A673 (cell line): Measurements from ENCODE around the gene SPAG16. TPM values are rescaled to one million over a fixed set of nuclear protein-coding genes. Genes with fewer than 3 reads are reported as not detected.

Source experiments
- BruUV-seq: library from RNA; stranded (reverse); fragments of 400-500 nt; replicated peaks from 2 replicates; lab custom pipeline; 2021; lab: Mats Ljungman, UMichigan
- CTCF ChIA-PET: fragments of 300-600 bp; sonication (Branson Sonifier 250); formaldehyde crosslinking; loops from one replicate; lab custom pipeline; 2022; ENCODE audit warnings: antibody characterized with exemption; lab: Charles Lee
- POLR2A ChIA-PET: fragments of 300-600 bp; sonication (Branson Sonifier 250); formaldehyde crosslinking; loops from one replicate; lab custom pipeline; 2022; ENCODE audit warnings: antibody characterized with exemption; ENCODE audit not compliant: low non-redundant PET; lab: Charles Lee
- DNase-seq: peaks from one replicate; pipeline ENCODE4 v3.0.0-alpha.2; 2015; ENCODE audit warnings: low spot score
- H3K27ac ChIP-seq: fragments of 200-600 bp; sonication (generic); 2 replicates; pipeline ENCODE4 v1.5.1; 2016; ENCODE audit warnings: mixed run types, low read depth, mild to moderate bottlenecking, mixed read lengths, antibody characterized with exemption, low read length; ENCODE audit not compliant: poor library complexity, severe bottlenecking
- H3K27me3 ChIP-seq: fragments of 200-600 bp; sonication (generic); replicated peaks from 2 replicates; pipeline ENCODE4 v1.6.1; 2017; ENCODE audit warnings: mixed run types, low read depth, mild to moderate bottlenecking, mixed read lengths, antibody characterized with exemption, low read length; ENCODE audit not compliant: insufficient read depth, poor library complexity
- H3K36me3 ChIP-seq: fragments of 200-600 bp; sonication (generic); 2 replicates; pipeline ENCODE4 v1.6.1; 2016; ENCODE audit warnings: mixed run types, mild to moderate bottlenecking, mixed read lengths, antibody characterized with exemption, low read length; ENCODE audit not compliant: insufficient read depth, poor library complexity, severe bottlenecking
- H3K4me1 ChIP-seq: fragments of 200-600 bp; sonication (generic); 2 replicates; pipeline ENCODE4 v1.6.1; 2017; ENCODE audit warnings: mixed run types, mild to moderate bottlenecking, mixed read lengths, antibody characterized with exemption, low read length; ENCODE audit not compliant: insufficient read depth, poor library complexity, severe bottlenecking
- H3K4me3 ChIP-seq: fragments of 200-600 bp; sonication (generic); 2 replicates; pipeline ENCODE4 v1.5.1; 2016; ENCODE audit warnings: low read depth, mixed run types, mild to moderate bottlenecking, mixed read lengths, low read length; ENCODE audit not compliant: poor library complexity, severe bottlenecking
- H3K9me3 ChIP-seq: fragments of 200-600 bp; sonication (generic); 2 replicates; pipeline ENCODE4 v1.6.1; 2016; ENCODE audit warnings: mixed run types, low read depth, mild to moderate bottlenecking, mixed read lengths, antibody characterized with exemption, low read length; ENCODE audit not compliant: poor library complexity, severe bottlenecking
- EZH2 ChIP-seq: fragments of 200-600 bp; sonication (generic); IDR thresholded peaks from 2 replicates; pipeline ENCODE4 v1.6.1; 2017; ENCODE audit warnings: borderline replicate concordance, low read depth, mild to moderate bottlenecking, mixed read lengths, antibody characterized with exemption, low read length; ENCODE audit not compliant: poor library complexity, severe bottlenecking
- intact Hi-C: fragments of 100-400 bp; cut with micrococcal nuclease; formaldehyde crosslinking; loops from one replicate; pipeline ENCODE4 v1.10.0; 2022; ENCODE audit not compliant: unreplicated experiment
- total RNA-seq: library from RNA; stranded (reverse); gene quantifications from 2 replicates; pipeline ENCODE4 v1.2.3, GENCODE V29; 2021
- TF ChIP-seq, protein P1 (sequence below): fragments of 300-800, 200-600 bp; sonication (generic); conservative IDR thresholded peaks from 2 replicates; pipeline ENCODE4 v1.5.1; 2017; ENCODE audit warnings: low read depth, mild to moderate bottlenecking, antibody characterized with exemption, low read length, moderate library complexity, mixed read lengths

The SPAG16 gene
- total RNA-seq, 1 experiment from 2014 or later: 13.1 TPM

DNA sequence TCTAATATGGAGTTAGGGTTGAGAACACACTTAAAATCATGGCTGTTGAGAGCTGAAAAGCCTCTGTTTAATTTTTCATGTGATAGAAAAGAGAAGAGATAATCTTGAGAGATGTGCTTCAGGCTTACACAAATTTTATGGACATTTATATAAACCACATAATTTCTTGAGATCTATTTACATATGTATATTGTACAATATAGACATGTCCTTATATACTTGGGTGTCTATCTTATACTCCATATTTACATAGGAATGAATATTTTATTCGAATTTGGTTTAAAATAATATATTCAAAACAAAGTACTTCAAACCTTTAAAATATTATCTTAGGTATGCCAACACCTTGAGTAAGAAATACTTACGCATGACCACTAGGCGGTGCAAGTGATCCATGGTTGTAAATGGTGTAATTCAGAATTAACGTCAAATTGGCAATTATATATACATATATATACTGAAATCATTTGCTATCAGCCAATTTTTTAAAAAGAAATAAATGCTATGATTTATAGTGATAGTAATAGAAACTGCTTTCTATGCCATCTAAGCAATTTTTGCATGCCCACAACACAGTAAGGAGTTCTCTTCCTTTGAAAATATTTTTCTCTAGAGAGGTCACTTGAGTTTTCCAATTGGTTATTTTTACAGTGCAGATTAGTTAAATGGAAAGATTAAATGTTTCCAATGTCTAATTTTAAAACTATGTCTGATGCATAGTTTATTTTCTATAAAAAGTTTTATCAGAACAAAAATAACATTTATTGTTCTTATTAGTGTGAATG, 37.6 kb upstream of the SPAG16 start:
- H3K27ac ChIP-seq: no peak overlapping the region
- TF ChIP-seq, protein P1, sequence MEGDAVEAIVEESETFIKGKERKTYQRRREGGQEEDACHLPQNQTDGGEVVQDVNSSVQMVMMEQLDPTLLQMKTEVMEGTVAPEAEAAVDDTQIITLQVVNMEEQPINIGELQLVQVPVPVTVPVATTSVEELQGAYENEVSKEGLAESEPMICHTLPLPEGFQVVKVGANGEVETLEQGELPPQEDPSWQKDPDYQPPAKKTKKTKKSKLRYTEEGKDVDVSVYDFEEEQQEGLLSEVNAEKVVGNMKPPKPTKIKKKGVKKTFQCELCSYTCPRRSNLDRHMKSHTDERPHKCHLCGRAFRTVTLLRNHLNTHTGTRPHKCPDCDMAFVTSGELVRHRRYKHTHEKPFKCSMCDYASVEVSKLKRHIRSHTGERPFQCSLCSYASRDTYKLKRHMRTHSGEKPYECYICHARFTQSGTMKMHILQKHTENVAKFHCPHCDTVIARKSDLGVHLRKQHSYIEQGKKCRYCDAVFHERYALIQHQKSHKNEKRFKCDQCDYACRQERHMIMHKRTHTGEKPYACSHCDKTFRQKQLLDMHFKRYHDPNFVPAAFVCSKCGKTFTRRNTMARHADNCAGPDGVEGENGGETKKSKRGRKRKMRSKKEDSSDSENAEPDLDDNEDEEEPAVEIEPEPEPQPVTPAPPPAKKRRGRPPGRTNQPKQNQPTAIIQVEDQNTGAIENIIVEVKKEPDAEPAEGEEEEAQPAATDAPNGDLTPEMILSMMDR: peak; percentile 92
- TF ChIP-seq EZH2: no peak
- no peak overlapping the region for H3K4me3 ChIP-seq
- peak; percentile 70 for DNase-seq
- intact Hi-C loops: loop anchor here (5.0 kb wide), 4 partner anchors 384 to 649 kb away; no protein-coding TSS in a partner anchor
- H3K9me3 ChIP-seq: no peaks in the 10 kb centered on the region
- no peaks in the 10 kb centered on the region for H3K27me3 ChIP-seq
- H3K4me1 ChIP-seq: peaks cover 9% of the 10 kb centered on the region
- ChIA-PET POLR2A (no interaction called here), CTCF (no interaction called here)
- H3K36me3 ChIP-seq: no peaks in the 10 kb centered on the region
- no TSS peak for BruUV-seq

DNA sequence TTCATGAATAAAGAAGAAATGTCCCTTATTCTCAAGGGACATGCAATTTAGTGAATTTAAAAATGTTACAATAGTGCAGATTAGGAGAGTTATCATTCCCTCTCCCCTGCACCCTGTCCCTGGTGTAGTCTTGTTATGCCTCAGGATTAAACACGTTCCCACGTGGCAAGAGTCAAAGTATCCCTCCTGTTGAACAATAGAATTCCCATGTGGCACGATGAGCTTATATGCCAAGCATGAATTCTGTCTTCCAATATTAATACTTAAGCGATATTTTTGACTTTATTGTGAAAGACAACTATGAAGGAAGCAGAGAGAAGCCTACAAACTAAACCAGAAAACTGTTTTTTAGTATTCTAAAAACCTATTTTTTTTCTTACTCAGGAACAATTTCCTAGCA, 36.7 kb upstream of the SPAG16 start:
- CTCF ChIA-PET: no interaction called here
- Histone ChIP-seq H3K4me1 (peaks cover 17% of the 10 kb centered on the region), H3K27ac (no peak overlapping the region), H3K4me3 (no peak overlapping the region), H3K27me3 (no peaks in the 10 kb centered on the region), H3K36me3 (no peaks in the 10 kb centered on the region), H3K9me3 (no peaks in the 10 kb centered on the region)
- BruUV-seq: no TSS peak
- peak; percentile 49 for DNase-seq
- intact Hi-C loops: loop anchor here (5.0 kb wide), 4 partner anchors 385 to 650 kb away; no protein-coding TSS in a partner anchor
- POLR2A ChIA-PET: no interaction called here
- no peak for TF ChIP-seq EZH2
- TF ChIP-seq, protein P1: no peak

DNA sequence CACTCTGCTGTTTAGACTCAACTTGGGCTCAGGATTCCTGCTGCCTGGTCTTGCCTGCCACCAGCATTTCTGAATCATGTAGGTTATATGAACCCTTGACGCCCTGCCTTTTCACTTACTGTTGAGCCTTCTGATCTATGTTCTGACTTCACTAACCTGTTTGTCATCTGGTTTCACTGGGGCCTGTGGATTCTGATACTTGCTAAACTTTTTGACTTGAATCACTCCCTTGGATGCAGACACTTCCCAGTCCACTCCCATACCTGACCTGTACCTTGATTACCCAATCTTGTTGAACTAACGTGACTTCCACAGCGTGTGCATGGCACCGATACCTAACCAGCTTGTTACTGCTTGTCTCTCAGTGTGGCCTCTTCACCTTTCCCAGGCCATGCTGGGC, 35.6 kb upstream of the SPAG16 start:
- no peaks in the 10 kb centered on the region for H3K36me3 ChIP-seq
- H3K27me3 ChIP-seq: no peaks in the 10 kb centered on the region
- TF ChIP-seq, protein P1: no peak
- TF ChIP-seq EZH2: no peak
- no peak for DNase-seq
- ChIA-PET CTCF (no interaction called here), POLR2A (interaction anchor here (0.5 kb wide), 1 partner anchor 1548 kb away, joined by 4 read pairs; no protein-coding TSS in a partner anchor)
- no peak overlapping the region for H3K27ac ChIP-seq
- no TSS peak for BruUV-seq
- intact Hi-C loops: loop anchor here (5.0 kb wide), 4 partner anchors 386 to 651 kb away; no protein-coding TSS in a partner anchor
- H3K4me1 ChIP-seq: peaks cover 22% of the 10 kb centered on the region
- no peaks in the 10 kb centered on the region for H3K9me3 ChIP-seq
- H3K4me3 ChIP-seq: no peak overlapping the region
